Body of pancreas (tissue), 4 donors: ENCODE results near the gene ZC3H18.

Experiments
- CTCF ChIP-seq, 7 experiments: fragments of 450-650 bp in 4 of 7; fragments of 200-600 bp in 3 of 7; sonication (generic) in 3 of 7; IDR thresholded peaks; one replicate each; pipeline ENCODE4 v1.5.1; 2016 to 2019; ENCODE audit warnings: antibody characterized with exemption in 7 of 7
- POLR2A ChIP-seq, 3 donors: fragments of 450-650 bp; IDR thresholded peaks; one replicate each; pipeline ENCODE4 v1.6.1; 2016; ENCODE audit warnings: antibody characterized with exemption in 3 of 3, mild to moderate bottlenecking in 2 of 3

GRCh38 chr16:88601313-88602036 is 31.3 kb downstream of the ZC3H18 start:
- TF ChIP-seq CTCF (IDR thresholded peaks at IDR 0.05) (no peak), POLR2A (IDR thresholded peaks at IDR 0.05) (no peak)
